Stimulated activated naive CD4-positive, alpha-beta T cell (primary cell): Measurements from ENCODE around the gene HCN2.
A peak's percentile ranks its signal among the peaks of the same experiment; 100 is the strongest.

Experiments
- DNase-seq, 6 experiments: peaks; one replicate each; lab custom pipeline; 2025; lab: John Stamatoyannopoulos, UW

HCN2 gene

DNA sequence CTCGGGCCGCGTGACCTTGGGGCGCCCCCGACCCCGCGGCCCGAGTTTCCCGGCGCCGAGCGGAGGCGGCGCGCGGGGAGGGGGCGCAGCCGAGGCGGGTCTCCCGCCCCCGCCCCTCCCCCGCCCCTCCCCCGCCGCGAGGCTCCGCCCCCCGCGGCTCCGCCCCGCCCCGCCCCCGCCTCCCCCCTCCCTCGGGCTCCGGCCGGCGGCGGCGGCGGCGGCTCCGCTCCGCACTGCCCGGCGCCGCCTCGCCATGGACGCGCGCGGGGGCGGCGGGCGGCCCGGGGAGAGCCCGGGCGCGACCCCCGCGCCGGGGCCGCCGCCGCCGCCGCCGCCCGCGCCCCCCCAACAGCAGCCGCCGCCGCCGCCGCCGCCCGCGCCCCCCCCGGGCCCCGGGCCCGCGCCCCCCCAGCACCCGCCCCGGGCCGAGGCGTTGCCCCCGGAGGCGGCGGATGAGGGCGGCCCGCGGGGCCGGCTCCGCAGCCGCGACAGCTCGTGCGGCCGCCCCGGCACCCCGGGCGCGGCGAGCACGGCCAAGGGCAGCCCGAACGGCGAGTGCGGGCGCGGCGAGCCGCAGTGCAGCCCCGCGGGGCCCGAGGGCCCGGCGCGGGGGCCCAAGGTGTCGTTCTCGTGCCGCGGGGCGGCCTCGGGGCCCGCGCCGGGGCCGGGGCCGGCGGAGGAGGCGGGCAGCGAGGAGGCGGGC is at the start of gene HCN2:
Gene HCN2, plus strand, starts transcription at position 189 of the 703 bp plus-strand sequence. Its CDS starts 65 bp downstream, at position 254.
- DNase-seq = no peak

DNA sequence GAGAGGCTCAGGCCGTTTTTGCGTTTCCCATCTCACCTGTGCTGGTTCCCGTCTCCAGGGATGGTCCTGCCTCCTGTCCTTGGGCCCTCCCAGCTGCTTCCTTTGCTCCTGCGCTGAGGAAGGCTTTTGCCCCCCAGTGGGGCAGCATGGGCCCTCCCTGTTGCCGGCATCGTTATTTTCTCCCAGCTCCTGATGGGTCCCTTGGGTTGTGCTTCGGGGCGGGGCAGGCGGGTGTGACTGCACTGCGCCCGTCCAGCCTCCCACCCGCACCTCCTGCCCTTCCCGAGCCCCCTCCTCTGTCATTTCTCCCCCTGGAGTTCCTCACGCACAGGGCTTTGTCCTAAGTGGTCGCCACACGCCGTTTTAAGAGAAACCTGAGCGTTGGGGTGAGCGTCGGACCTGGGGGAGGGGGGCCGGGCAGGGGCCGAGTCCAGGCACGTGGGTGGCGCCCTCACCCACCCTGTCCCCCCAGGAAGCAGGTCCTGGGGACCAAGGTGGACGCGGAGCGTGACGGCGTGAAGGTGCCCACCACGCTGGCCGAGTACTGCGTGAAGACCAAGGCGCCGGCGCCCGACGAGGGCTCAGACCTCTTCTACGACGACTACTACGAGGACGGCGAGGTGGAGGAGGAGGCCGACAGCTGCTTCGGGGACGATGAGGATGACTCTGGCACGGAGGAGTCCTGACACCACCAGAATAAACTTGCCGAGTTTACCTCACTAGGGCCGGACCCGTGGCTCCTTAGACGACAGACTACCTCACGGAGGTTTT is 48.6 kb upstream of the HCN2 start:
- DNase-seq = no peak

DNA sequence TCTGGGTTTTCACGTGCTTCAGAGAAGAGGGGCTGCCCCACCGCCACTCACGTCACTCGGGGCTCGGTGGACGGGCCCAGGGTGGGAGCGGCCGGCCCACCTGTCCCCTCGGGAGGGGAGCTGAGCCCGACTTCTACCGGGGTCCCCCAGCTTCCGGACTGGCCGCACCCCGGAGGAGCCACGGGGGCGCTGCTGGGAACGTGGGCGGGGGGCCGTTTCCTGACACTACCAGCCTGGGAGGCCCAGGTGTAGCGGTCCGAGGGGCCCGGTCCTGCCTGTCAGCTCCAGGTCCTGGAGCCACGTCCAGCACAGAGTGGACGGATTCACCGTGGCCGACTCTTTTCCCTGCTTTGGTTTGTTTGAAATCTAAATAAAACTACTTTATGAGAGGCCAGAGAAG is 48.0 kb upstream of the HCN2 start:
- no peak for DNase-seq

DNA sequence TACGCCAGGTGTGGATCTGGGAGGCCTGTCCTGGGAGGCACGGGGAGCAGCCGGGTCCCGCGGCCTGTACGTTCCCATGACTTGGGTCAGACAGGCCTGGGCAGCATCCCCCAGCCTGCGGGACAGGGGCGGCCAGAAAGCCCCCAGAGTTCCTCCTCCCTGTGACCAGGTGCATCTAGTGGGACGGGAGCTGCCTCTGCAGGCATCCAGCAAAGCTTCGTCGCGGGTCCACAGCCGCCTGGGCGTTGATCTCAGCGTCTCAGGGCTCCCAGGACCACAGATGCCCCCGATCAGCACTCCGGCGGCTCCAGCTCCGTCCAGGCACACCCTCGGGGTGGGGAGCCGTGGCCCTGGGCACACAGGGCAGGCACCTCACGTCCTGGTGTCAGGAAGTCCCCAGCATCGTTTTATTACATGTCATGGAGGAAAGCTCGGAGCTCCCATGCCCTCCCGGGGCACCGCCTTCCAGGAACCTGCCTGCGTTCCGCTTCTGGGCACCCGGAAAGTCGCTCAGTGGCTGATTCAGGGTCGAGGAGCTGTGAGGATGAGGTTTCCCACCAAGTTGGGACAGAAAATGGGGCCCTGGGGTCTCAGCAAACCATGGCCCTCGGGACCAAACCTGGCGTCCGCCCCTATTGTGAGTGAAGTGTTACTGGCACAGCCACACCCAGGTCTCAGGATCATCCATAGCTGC is 47.4 kb upstream of the HCN2 start:
- DNase-seq = no peak

DNA sequence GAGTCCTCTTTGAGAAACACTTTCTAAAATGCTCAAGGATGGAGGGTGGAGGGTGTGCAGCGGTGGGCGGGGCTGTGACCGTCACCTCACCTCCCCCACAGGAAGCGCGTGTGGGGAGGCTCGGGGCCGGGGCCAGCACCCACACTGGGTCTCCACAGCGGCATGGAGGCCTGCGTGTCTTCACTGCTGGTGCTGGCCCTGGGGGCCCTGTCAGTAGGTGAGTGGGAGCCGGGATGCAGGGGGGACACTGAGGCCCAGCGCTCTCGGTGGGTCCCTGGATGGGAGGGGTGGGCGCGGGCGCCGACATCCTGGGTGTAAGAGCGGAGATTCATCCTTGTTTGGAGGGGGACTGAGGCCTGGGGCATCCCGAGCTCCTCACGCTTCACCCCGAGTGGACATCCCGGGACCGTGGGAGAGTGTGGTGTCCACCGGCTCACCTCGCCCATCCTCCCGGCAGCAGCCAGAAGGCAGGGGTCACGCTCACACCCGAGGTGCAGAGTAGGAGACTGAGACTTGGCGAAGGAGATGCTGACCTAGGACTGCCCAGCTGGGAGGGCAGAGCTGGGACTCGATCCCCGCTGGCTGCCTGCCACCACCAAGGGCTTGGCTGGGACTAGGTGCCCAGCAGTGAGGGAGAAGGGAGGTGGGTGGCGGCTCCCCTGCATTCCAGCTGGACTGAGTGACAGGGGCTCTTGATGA is 45.6 kb upstream of the HCN2 start, which contains the start of gene GZMM:
Gene GZMM, plus strand, starts transcription at position 144 of the 699 bp plus-strand sequence. Its CDS starts 19 bp downstream, at position 163.
- peak; percentile 49 to 81 (median 72) for DNase-seq

DNA sequence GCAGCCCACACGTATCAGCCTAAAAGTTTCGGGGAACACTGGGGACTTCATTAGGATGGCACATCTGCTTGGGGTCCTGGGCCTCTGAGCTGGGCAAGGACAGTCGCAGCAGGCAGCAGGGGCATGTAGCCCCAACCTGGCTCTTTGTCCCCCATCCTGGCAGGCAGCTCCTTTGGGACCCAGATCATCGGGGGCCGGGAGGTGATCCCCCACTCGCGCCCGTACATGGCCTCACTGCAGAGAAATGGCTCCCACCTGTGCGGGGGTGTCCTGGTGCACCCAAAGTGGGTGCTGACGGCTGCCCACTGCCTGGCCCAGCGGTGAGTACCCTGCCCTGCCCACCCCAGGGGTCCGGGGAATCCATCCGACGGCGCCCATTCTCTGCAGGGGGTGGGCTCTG is 42.6 kb upstream of the HCN2 start:
- no peak for DNase-seq

DNA sequence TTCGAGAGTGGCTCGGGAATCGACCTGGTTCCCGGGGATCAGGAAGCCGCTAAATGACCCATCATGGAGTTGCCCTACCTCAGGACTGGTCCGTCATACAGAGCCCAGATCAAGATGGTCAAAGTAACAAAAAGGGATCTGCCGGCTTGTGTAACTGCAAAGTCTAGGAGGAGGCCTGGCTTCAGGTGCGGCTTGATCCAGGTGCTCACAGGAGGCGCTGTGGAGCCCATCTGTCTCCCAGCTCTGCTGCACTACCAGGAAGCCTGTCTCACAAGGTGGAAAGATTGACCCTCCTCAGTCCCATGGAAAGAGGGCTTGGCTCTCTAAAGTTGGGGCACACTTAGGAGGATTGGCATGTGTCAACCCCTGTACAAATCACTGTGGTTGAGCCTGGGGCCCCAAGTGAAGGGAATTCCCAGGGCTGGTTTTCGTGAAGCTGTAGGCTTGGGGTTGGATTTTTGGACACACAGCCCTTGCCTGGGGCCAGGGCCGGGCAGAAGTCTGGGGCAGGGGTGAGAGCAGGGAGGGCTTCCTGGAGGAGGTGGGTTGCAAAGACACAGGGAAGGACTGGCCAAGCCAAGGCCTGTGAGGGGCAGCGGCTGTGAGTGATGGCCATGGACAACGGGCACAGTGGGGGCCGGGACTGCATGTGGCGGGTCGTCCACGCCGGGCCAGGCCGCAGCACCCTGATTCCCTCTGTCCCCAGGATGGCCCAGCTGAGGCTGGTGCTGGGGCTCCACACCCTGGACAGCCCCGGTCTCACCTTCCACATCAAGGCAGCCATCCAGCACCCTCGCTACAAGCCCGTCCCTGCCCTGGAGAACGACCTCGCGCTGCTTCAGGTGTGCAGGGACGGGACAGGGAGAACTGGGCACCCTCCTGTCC is 41.6 kb upstream of the HCN2 start:
- DNase-seq = no peak

DNA sequence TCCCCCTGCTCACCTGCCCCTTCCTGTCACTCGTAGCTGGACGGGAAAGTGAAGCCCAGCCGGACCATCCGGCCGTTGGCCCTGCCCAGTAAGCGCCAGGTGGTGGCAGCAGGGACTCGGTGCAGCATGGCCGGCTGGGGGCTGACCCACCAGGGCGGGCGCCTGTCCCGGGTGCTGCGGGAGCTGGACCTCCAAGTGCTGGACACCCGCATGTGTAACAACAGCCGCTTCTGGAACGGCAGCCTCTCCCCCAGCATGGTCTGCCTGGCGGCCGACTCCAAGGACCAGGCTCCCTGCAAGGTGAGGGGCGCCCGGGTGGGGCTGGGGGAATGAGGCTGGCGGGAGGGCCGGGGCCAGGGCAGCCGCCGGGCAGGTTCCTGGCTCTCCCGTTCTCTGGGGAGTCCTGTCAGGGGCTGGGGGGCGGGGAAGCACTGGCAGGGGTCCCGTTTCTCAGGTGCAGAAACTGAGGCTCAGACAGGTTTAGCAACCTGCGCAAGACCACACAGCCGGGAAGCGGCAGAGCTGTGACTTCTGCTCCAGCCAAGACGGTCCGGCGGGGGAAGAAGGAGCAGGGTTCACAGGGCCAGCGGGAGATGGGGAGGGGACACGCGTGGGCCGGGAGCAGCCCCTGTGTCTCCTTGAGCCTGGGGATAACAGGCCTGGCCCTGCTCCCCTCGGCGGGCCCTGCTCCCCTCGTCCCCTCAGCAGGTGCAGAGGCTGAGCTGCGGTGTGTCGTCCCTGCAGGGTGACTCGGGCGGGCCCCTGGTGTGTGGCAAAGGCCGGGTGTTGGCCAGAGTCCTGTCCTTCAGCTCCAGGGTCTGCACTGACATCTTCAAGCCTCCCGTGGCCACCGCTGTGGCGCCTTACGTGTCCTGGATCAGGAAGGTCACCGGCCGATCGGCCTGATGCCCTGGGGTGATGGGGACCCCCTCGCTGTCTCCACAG is 40.5 kb upstream of the HCN2 start:
- no peak for DNase-seq

DNA sequence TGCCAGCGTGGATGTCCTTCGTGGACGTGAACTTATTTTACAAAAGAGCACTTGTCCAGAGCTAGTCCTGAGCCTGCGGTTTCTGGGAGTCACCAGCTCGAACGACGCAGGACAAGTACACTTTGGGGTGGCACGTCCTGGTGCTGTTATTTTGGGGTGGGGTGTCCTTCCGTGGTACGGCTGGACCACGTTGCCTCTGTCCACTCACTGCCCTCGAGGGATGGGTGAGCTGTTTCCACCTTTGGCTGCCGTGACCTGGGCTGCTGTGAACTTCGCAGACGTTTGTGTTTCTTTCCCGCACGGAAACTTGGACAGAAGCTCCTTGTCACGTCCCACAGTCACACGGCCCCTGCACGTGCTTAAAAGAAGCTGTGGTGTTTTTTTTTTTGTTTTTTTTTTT is 34.9 kb upstream of the HCN2 start:
- no peak for DNase-seq

DNA sequence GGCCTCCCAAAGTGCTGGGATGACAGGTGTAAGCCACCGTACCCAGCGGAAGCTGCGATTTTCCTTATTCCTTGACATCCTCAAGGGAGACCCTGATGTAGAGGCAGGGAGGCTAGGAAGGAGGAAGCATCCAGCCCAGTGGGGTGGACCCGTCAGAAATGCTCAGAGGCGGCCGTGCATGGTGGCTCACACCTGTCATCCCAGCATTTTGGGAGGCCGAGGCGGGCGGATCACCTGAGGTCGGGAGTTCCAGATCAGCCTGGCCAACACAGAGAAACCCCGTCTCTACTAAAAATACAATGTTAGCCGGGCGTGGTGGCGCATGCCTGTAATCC is 34.2 kb upstream of the HCN2 start:
- no peak for DNase-seq

DNA sequence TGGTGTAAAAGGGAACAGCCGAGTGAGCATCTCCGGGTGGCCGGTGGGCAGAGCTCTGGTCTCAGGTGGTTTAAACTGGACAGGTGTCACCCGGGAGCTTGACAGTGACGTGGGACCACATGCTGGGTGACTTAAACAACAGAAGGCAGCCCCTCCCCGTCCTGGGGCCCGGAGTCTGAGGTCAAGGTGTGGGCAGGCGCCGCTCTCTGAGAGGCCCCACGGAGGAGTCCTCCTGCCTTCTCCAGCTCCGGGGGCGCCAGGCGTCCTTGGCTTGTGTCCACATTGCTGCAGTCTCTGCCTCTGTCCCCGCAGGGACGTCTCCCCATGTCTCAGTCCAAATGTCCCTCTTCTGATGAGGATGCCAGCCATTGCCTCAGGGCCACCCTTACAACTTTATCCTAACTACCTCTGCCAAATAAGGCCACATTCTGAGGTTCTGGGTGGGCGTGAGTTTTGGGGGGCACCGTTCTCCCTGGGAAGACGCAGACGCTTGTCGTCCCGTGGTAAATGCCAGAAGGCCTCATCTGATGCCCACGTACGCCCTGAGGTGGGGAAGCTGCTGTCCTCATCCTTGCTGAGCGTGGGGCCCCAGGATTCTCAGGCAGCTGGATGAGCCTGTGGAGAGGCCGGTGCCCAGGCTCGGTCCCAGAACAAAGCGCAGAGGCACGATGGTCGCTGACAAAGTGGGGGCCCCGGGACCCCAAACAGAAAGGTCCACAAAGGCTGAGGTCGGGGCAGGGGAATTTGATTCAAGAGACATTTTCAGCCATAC is 32.9 kb upstream of the HCN2 start:
- no peak for DNase-seq

DNA sequence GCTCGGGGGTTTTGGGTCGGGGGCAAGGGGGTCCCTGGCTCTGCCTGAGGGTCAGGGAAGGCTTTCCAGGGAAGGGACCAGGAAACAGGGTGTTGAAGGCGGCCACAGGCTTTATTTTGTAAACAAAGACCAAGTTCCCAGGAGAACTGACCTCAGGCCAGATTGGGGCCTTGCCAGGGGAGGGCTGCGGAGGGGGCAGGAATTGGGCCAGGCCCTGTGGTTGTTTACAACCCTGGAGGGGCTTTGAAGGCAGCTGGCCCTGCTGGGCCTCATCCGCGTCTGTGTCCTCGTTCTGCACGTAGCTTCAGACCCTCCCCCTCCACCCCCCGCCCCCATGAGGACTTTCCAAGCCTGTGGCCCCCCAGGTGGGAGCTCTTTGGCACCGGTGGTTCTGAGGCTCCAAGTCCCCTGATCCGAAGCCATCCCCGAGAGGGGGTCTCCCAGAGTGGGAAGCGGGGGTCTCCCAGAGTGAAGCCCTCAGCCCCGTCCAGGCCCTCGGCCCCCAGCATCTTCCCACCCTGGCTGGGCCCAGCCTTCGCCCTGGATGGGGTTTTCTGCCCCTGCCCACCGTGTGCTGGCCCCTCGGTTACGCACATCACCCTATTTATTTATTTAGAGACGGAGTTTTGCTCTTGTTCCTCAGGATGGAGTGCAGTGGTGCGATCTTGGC is 30.8 kb upstream of the HCN2 start:
- DNase-seq = no peak

DNA sequence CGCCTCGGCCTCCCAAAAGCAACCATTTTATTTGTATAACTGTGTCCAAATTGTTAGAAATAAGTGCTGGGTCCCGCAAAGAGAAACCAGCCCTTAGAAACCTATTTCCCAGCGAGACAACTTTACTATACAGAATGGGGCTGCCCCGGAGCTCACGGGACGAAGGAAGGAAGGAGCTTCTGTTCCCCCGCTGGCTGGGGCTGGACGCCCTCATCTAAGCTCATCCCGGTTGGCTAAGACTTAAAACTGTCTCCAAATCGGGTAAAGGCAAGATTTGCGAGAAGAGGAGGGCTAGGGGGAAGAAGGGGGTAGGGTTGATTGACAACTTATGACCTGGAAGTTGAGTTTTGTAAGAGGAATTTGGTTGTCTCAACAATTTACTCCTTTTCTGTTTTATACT is 29.6 kb upstream of the HCN2 start:
- no peak for DNase-seq

DNA sequence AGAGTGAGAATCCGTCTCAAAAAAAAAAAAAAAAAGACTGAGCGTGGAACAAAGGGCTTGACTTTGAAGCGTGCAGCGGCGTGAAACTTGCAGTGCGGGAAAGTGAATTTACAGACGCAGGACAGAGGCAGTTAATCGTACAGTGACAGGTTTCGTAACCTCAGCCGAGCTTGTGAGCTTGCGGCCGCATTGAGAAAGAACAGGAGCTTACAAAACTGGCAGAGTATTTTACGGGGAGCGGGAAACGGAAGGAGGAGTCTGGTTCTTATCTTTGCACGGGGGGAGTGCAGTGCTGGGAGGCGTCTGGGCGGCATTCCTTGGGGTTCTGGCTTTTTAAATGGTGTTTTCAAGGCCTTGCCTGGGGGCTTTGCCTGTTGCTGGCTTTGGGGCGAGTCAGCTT is 23.3 kb upstream of the HCN2 start:
- DNase-seq = no peak

DNA sequence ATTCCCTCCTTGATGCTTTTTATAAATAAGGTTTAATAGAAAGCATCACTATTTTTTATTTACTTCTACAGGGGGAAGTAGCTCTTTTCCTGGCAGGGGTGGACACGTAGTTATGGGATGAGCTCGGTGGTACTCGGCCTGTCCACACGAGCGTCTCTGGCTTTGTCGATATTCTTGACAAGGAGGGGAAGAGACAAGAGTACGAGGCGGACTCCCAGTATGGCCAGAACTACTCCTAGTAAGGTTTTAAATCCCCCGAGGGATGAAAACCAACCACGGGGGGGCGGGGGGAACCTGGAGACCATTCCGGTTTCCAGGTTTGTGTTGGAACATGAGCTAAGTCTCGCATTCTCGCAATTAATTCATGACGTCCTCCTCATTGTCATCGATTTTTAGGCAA is 22.8 kb upstream of the HCN2 start:
- DNase-seq = no peak

DNA sequence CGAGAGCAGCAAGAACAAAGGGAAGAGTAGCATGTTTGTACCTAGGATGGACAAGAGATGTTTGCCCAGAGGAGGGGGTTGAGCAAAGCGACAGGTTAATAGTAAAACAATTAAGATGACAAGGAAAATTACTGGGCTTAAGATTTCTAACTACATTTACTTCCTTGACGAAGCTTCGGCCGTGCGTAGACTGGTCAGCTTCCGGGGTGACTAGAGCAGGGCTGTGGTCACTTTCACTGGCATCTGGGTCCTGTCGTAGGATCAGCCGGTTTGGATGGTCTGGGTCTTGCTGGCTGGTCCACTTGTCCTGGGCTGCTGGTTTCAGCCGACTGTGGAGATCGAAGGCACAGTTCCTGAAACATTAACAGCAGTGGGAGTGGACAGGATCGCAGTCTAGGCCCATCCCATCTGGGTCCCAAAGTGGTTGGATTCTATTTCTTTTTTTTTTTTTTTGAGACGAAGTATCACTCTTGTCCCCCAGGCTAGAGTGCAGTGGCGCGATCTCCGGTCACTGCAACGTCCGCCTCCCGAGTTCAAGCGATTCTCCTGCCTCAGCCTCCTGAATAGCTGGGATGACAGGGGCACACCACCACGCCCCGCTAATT is 22.3 kb upstream of the HCN2 start:
- no peak for DNase-seq

DNA sequence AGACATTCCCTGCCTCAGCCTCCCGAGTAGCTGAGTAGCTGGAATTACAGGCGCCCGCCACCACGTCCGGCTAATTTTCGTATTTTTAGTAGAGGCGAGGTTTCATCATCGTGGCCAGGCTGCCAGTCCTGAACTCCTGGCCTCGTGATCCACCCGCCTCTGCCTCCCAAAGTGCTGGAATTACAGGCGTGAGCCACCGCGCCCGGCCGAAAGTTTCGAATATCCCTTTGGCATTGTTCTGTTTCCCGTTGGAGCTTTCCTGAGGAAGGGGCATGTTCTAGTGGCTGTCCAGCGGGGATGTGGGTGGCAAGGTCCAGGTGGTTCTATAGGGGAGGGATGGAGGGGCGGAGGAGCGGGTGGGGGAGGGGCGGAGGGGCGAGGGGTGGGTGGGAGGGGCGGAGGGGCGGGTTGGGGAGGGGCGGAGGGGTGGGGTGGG is 19.4 kb upstream of the HCN2 start:
- DNase-seq = peak in 3 of 6 experiments; percentile 15 to 30 (median 21)

DNA sequence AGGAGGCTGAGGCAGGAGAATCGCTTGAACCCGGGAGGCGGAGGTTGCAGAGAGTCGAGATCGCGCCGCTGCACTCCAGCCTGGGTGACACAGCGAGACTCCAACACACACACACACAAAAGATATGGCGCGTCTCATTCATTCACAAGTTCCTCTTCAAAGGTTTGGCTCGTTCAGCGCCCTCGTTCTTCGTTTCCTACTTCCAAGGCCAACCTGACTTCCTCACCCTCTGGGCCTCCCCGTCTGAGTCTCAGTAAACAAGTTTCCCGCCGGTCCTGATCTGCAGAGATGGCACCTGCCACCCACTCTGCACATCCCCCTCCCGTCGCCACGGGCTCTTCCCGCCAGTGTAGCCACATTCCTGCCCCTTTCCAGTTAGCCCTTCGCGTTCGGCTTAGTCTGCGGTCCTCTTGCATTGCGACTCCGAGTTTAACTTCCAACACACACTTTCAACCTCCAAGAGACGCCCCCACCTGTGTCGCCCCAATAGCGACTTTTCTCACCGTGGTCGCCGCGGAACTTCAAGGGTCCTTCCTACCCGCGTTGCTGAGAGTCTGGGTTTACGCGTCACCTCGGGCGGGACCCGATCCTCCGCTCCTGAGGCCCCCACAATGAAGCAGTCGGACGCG is 18.6 kb upstream of the HCN2 start:
- DNase-seq = peak; percentile 46 to 83 (median 63)
